GM06990 (cell line): ENCODE measurements around the gene OR10G3.
"Not testable (repeated sequence)": the region's sequence is repeated elsewhere in the genome, so short reads cannot be mapped to it uniquely, and the experiment has no call there.

Experiments
- DNase-seq: peaks from one replicate; pipeline ENCODE4 v3.0.0-alpha.2; 2011; ENCODE audit not compliant: insufficient read length; ENCODE audit errors: extremely low read depth
- H3K27me3 ChIP-seq: replicated peaks from 2 replicates; pipeline ENCODE4 v1.6.0; 2011; ENCODE audit warnings: low read length; ENCODE audit not compliant: control insufficient read depth, insufficient read depth
- H3K36me3 ChIP-seq: 2 replicates; pipeline ENCODE4 v1.5.1; 2011; ENCODE audit warnings: low read length; ENCODE audit not compliant: control insufficient read depth, insufficient read depth
- H3K4me3 ChIP-seq: replicated peaks from 2 replicates; pipeline ENCODE4 v1.5.1; 2011; ENCODE audit warnings: low read depth, mild to moderate bottlenecking, control low read depth, low read length
- TF ChIP-seq, protein P1 (sequence below): IDR thresholded peaks from 2 replicates; pipeline ENCODE4 v1.5.1; 2011; ENCODE audit warnings: low read length, control low read depth, mild to moderate bottlenecking, inconsistent platforms; ENCODE audit not compliant: insufficient read depth, poor library complexity, severe bottlenecking

Gene OR10G3, protein sequence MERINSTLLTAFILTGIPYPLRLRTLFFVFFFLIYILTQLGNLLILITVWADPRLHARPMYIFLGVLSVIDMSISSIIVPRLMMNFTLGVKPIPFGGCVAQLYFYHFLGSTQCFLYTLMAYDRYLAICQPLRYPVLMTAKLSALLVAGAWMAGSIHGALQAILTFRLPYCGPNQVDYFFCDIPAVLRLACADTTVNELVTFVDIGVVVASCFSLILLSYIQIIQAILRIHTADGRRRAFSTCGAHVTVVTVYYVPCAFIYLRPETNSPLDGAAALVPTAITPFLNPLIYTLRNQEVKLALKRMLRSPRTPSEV

DNA sequence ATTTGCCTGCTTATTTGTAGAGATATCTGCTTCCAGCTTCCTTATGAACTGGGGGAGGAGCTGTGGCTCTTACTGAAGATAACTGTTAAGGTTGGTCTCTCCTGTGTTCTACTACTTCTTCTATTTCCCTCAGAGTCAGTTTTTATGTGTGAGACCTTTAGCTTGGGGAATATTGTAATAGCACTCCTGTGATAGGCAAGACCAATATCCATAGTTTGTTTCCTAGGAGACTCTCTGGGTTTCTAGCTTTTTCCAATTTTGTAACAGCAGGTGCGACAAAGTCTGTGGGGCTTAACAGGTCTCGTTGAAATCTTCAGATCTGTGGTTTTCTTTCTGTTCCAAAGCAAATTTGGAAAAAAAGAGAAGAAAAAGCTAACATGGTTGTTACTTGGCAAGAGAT is at the start of gene OR10G3:
OR10G3 (minus strand) TSS at position 101 of the 400 bp plus-strand sequence. CDS start 9,332 bp downstream, outside the sequence.
- Histone ChIP-seq H3K27me3 (no peaks in the 10 kb centered on the region), H3K4me3 (no peak within 1 kb of the TSS), H3K36me3 (no peaks in the 10 kb centered on the region)
- TF ChIP-seq, protein P1, sequence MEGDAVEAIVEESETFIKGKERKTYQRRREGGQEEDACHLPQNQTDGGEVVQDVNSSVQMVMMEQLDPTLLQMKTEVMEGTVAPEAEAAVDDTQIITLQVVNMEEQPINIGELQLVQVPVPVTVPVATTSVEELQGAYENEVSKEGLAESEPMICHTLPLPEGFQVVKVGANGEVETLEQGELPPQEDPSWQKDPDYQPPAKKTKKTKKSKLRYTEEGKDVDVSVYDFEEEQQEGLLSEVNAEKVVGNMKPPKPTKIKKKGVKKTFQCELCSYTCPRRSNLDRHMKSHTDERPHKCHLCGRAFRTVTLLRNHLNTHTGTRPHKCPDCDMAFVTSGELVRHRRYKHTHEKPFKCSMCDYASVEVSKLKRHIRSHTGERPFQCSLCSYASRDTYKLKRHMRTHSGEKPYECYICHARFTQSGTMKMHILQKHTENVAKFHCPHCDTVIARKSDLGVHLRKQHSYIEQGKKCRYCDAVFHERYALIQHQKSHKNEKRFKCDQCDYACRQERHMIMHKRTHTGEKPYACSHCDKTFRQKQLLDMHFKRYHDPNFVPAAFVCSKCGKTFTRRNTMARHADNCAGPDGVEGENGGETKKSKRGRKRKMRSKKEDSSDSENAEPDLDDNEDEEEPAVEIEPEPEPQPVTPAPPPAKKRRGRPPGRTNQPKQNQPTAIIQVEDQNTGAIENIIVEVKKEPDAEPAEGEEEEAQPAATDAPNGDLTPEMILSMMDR = no peak
- no peak for DNase-seq

- no peaks in the 10 kb centered on the region; the same call in 1 of the 2 replicates for H3K27me3 ChIP-seq
- TF ChIP-seq, protein P1 = no peak
- no peaks in the 10 kb centered on the region for H3K36me3 ChIP-seq
- DNase-seq = no peak
- H3K4me3 ChIP-seq = no peak overlapping the region
Measured at GRCh38 chr14:21626491-21627230, 46.8 kb upstream of the OR10G3 start.

DNA sequence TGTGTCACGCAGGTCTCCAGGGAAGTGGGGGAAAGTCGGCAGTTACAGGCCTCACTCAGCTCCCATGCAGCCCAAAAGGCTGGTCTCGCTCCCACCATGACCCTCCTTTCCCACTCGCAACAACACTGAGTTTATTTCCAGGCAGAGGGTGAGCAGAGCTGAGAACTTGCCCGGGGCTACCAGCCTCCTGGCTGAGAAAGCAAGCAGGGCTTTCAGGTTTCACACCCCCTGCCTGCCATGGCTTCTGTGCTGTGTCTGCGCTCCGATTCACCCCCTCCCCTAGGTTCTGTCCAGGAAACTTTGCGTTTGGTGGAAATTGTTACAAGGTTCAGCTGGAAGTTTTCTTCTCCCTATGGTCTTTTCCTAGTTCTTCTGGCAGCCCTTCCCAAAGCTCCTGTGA is 37.7 kb upstream of the OR10G3 start:
- H3K27me3 ChIP-seq = no peaks in the 10 kb centered on the region
- TF ChIP-seq, protein P1 = no peak
- H3K4me3 ChIP-seq = no peak overlapping the region
- H3K36me3 ChIP-seq = no peaks in the 10 kb centered on the region
- DNase-seq = no peak

DNA sequence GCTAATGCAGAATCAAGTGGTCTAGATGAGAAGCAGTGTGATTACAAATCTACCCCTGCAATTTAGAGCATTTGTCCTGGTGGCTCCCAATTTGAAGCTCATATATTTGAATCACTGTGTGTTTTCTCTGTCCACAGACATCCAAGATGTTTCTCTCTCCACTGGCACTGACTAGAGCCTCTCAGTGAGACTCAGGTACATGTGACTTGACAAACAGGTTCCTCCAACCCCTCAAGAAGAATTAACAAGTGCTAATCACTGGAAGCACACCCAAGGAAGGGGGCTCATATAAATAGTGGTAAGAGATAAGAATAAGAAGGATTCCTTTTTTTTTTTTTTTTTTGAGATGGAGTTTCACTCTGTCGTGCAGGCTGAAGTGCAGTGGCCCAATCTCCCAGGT is 34.4 kb upstream of the OR10G3 start:
- Histone ChIP-seq H3K27me3 (no peaks in the 10 kb centered on the region; the same call in 1 of the 2 replicates), H3K36me3 (no peaks in the 10 kb centered on the region), H3K4me3 (no peak overlapping the region)
- no peak for DNase-seq
- TF ChIP-seq, protein P1 = no peak

- Histone ChIP-seq H3K4me3 (no peak overlapping the region), H3K27me3 (no peaks in the 10 kb centered on the region; the same call in none of the 2 replicates), H3K36me3 (no peaks in the 10 kb centered on the region)
- DNase-seq = peak; percentile 20
- TF ChIP-seq, protein P1 = no peak
Measured at GRCh38 chr14:21612324-21612723, 32.4 kb upstream of the OR10G3 start.

DNA sequence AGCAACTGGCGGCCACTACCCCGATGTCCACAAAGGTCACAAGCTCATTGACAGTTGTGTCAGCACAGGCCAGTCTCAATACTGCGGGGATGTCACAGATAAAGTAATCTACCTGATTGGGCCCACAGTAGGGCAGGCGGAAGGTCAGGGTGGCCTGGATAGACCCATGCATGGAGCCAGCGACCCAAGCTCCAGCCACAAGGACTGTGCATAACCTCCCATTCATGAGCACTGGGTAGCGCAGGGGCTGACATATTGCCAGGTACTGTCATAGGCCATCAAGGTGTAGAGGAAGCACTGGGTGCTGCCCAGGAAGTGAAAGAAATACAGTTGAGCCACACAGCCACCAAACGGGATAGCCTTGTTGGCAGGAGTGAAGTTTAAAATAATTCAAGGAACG is 22.3 kb upstream of the OR10G3 start:
- H3K4me3 ChIP-seq, H3K27me3 ChIP-seq, H3K36me3 ChIP-seq, DNase-seq: not testable (repeated sequence)
